Measurements from ENCODE around the gene MRNIP. TPM values are rescaled to one million over a fixed set of nuclear protein-coding genes. Genes with fewer than 3 reads are reported as not detected.

The MRNIP gene

GRCh38 chr5:179788193-179788854 lies 70.3 kb downstream of the MRNIP start:
- no peak for TF ChIP-seq GABPA (IDR thresholded peaks at IDR 0.05; ENCODE audit: low read depth)
- no peak for TF ChIP-seq SPI1 (IDR thresholded peaks at IDR 0.05; ENCODE audit: borderline replicate concordance, low read depth)
- no peak for TF ChIP-seq POLR2AphosphoS5 (IDR thresholded peaks at IDR 0.05; ENCODE audit: low read depth)
- TF ChIP-seq REST (IDR thresholded peaks at IDR 0.05; ENCODE audit: insufficient replicate concordance, low read depth) = no peak
- TF ChIP-seq CTCF (IDR thresholded peaks at IDR 0.05; ENCODE audit: insufficient read depth, low read length) = no peak
- Histone ChIP-seq H3K4me3 (replicated peaks; ENCODE audit: insufficient read depth, low read length) (no peak overlapping the region), H3K27ac (replicated peaks) (no peak overlapping the region), H3K27me3 (ENCODE audit: insufficient read depth, poor library complexity, severe bottlenecking) (no peaks in the 10 kb centered on the region)
- no peak for DNase-seq (ENCODE audit: low read depth in 1 of 2, low spot score in 1 of 2)

Small RNAs within 50 kb of the gene (microRNA-seq; reads per million reads assigned to microRNA genes)
- not detected for gene MIR1229

All from HL-60 (cell line).